ENCODE results near the gene SLC6A6.

- TF ChIP-seq CTCF (IDR thresholded peaks at IDR 0.05) (no peak), POLR2A (IDR thresholded peaks at IDR 0.05) (peak in 1 of 2 donors; percentile 45)
These were observed 2.4 kb downstream of the SLC6A6 start for GRCh38 chr3:14404631-14405359.
